Measurements from ENCODE around the gene MIS12. TPM values are rescaled to one million over a fixed set of nuclear protein-coding genes. Genes with fewer than 3 reads are reported as not detected.

MIS12 gene
- total and polyA plus RNA-seq, 2 of the 13 experiments (the other 11 are each of a cell fraction or from before 2014, with no cell fraction given) = 13.4 to 28.0 TPM

GRCh38 chr17:5516060-5516792 is 29.9 kb downstream of the MIS12 start (continued):
- TF ChIP-seq ZNF512B (CRISPR knock-in tag; IDR thresholded peaks at IDR 0.05; ENCODE audit: borderline replicate concordance) (no peak), DNMT1 (CRISPR knock-in tag; IDR thresholded peaks at IDR 0.05) (no peak), HNF1B (CRISPR knock-in tag; IDR thresholded peaks at IDR 0.05) (0 out of 2 replicates have a peak, but pooled peaks have one; percentile 40), DPF2 (CRISPR knock-in tag; IDR thresholded peaks at IDR 0.05; ENCODE audit: borderline replicate concordance, low read depth) (peak; percentile 57; the same call in 1 of the 2 replicates), TARDBP (CRISPR knock-in tag; IDR thresholded peaks at IDR 0.05) (peak; percentile 21; the same call in 1 of the 2 replicates), FOXA1 (IDR thresholded peaks at IDR 0.05) (0 out of 2 replicates have a peak, but pooled peaks have one; percentile 20), FOXA1 (CRISPR knock-in tag; IDR thresholded peaks at IDR 0.05) (peak; percentile 81), MTA3 (CRISPR knock-in tag; IDR thresholded peaks at IDR 0.05) (no peak), PTBP1 (IDR thresholded peaks at IDR 0.05; ENCODE audit: low read depth, low read length, poor library complexity, severe bottlenecking) (no peak), BCL3 (CRISPR knock-in tag; IDR thresholded peaks at IDR 0.05) (no peak), RXRA (CRISPR knock-in tag; IDR thresholded peaks at IDR 0.05) (peak; percentile 53; the same call in 1 of the 2 replicates), ZSCAN25 (CRISPR knock-in tag; IDR thresholded peaks at IDR 0.05) (peak; percentile 32; the same call in 1 of the 2 replicates), JUNB (CRISPR knock-in tag; IDR thresholded peaks at IDR 0.05; ENCODE audit: borderline replicate concordance) (peak; percentile 85), U2AF1 (optimal IDR thresholded peaks at IDR 0.05; ENCODE audit: low read depth, low read length) (no peak), FOXK1 (CRISPR knock-in tag; IDR thresholded peaks at IDR 0.05; ENCODE audit: borderline replicate concordance, low read depth) (peak; percentile 89; the same call in 1 of the 2 replicates)
- TF ChIP-seq, protein P1, sequence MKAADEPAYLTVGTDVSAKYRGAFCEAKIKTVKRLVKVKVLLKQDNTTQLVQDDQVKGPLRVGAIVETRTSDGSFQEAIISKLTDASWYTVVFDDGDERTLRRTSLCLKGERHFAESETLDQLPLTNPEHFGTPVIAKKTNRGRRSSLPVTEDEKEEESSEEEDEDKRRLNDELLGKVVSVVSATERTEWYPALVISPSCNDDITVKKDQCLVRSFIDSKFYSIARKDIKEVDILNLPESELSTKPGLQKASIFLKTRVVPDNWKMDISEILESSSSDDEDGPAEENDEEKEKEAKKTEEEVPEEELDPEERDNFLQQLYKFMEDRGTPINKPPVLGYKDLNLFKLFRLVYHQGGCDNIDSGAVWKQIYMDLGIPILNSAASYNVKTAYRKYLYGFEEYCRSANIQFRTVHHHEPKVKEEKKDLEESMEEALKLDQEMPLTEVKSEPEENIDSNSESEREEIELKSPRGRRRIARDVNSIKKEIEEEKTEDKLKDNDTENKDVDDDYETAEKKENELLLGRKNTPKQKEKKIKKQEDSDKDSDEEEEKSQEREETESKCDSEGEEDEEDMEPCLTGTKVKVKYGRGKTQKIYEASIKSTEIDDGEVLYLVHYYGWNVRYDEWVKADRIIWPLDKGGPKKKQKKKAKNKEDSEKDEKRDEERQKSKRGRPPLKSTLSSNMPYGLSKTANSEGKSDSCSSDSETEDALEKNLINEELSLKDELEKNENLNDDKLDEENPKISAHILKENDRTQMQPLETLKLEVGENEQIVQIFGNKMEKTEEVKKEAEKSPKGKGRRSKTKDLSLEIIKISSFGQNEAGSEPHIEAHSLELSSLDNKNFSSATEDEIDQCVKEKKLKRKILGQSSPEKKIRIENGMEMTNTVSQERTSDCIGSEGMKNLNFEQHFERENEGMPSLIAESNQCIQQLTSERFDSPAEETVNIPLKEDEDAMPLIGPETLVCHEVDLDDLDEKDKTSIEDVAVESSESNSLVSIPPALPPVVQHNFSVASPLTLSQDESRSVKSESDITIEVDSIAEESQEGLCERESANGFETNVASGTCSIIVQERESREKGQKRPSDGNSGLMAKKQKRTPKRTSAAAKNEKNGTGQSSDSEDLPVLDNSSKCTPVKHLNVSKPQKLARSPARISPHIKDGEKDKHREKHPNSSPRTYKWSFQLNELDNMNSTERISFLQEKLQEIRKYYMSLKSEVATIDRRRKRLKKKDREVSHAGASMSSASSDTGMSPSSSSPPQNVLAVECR (CRISPR knock-in tag; IDR thresholded peaks at IDR 0.05; ENCODE audit: borderline replicate concordance) = peak; percentile 26; the same call in 1 of the 2 replicates

All from HepG2 (cell line).